ENCODE data around the gene FGD6.
"Not testable (repeated sequence)": the region's sequence is repeated elsewhere in the genome, so short reads cannot be mapped to it uniquely, and the experiment has no call there.

The FGD6 gene

GRCh38 chr12:95173392-95174251 is 43.6 kb downstream of the FGD6 start:
- DNase-seq = no peak

- no peak for DNase-seq
These were observed 47.9 kb downstream of the FGD6 start for GRCh38 chr12:95169368-95169767.

GRCh38 chr12:95168746-95169145 is 48.5 kb downstream of the FGD6 start:
- DNase-seq = no peak

- DNase-seq = no peak
These were observed 52.6 kb downstream of the FGD6 start for GRCh38 chr12:95164656-95165055.

GRCh38 chr12:95158919-95159318 is 58.3 kb downstream of the FGD6 start:
- DNase-seq = no peak

GRCh38 chr12:95151821-95152220 is 65.4 kb downstream of the FGD6 start:
- DNase-seq = no peak

- no peak for DNase-seq
These were observed 65.9 kb downstream of the FGD6 start for GRCh38 chr12:95151406-95151805.

GRCh38 chr12:95150501-95150900 is 66.8 kb downstream of the FGD6 start:
- DNase-seq = no peak

GRCh38 chr12:95147866-95148265 is 69.4 kb downstream of the FGD6 start:
- no peak for DNase-seq

GRCh38 chr12:95146769-95147168 is 70.5 kb downstream of the FGD6 start:
- no peak for DNase-seq

GRCh38 chr12:95143621-95144205 is 73.6 kb downstream of the FGD6 start:
- no peak for DNase-seq

- no peak for DNase-seq
These were observed 74.7 kb downstream of the FGD6 start for GRCh38 chr12:95142431-95143151.

GRCh38 chr12:95141310-95141709 is 76.0 kb downstream of the FGD6 start:
- DNase-seq = no peak

GRCh38 chr12:95138031-95138430 is 79.2 kb downstream of the FGD6 start:
- not testable (repeated sequence) for DNase-seq

- no peak for DNase-seq
These were observed 80.7 kb downstream of the FGD6 start for GRCh38 chr12:95136598-95136997.

- DNase-seq = no peak
These were observed 83.2 kb downstream of the FGD6 start for GRCh38 chr12:95134085-95134484.

- no peak for DNase-seq
These were observed 85.5 kb downstream of the FGD6 start for GRCh38 chr12:95131589-95132340.

GRCh38 chr12:95130096-95130495 is 87.2 kb downstream of the FGD6 start:
- DNase-seq = no peak

- DNase-seq = no peak
These were observed 88.2 kb downstream of the FGD6 start for GRCh38 chr12:95129115-95129514.

- no peak for DNase-seq
These were observed 90.5 kb downstream of the FGD6 start for GRCh38 chr12:95126736-95127135.

- DNase-seq = no peak
These were observed 91.2 kb downstream of the FGD6 start for GRCh38 chr12:95126076-95126475.

GRCh38 chr12:95124106-95124505 is 93.2 kb downstream of the FGD6 start:
- no peak for DNase-seq

GRCh38 chr12:95118788-95119179 is 98.5 kb downstream of the FGD6 start:
- no peak for DNase-seq
